ENCODE data around the gene PARP15. TPM values are rescaled to one million over a fixed set of nuclear protein-coding genes. Genes with fewer than 3 reads are reported as not detected.
A peak's percentile ranks its signal among the peaks of the same experiment; 100 is the strongest.

The PARP15 gene
- total RNA-seq, 2 experiments from 2014 or later: 41.6 to 41.8 TPM

DNA sequence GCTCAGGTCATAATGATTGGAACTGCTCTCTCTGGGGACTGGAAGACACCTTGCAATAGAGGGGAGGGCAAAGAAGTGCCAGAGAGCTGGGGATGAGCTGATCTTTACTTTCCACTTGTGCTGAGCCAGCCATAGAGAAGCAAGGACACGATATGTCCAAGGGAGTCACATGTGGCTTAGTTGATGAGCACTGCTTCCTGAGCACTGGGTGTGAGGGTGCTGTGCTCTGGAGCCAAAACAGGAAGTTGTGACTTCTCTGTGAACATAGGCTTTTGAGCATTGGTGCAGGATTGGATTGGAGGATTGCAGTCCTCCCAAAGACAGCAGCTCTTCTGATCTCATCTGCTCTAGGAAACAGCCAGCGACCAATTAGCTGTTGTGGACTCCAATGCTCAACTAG lies 109.8 kb downstream of the PARP15 start:
- Histone ChIP-seq H3K4me3 (ENCODE audit: low read length) (no peak overlapping the region), H3K36me3 (ENCODE audit: insufficient read depth, low read length) (peaks cover 19% of the 10 kb centered on the region), H3K4me1 (ENCODE audit: insufficient read depth, low read length) (peaks cover 23% of the 10 kb centered on the region), H3K27ac (ENCODE audit: low read depth in 1 of 2, low read length in 2 of 2) (no peak overlapping the region), H3K27me3 (ENCODE audit: control insufficient read depth in 1 of 2, insufficient read depth in 2 of 2, low read length in 2 of 2) (no peaks in the 10 kb centered on the region), H3K9me3 (ENCODE audit: control insufficient read depth in 1 of 2, insufficient read depth in 1 of 2, low read length in 2 of 2) (no peaks in the 10 kb centered on the region)
- Mint-ChIP-seq H3K9me3 (no peaks in the 10 kb centered on the region), H3K4me3 (no peak overlapping the region), H3K4me1 (ENCODE audit: low read depth) (peaks cover 35% of the 10 kb centered on the region), H3K27ac (peak overlapping the region; percentile 25), H3K36me3 (ENCODE audit: low read depth) (peaks cover 16% of the 10 kb centered on the region), H3K27me3 (no peaks in the 10 kb centered on the region)
- ChIA-PET CTCF (interaction anchor here (1.3 kb wide), 1 partner anchor 8 kb away, joined by 5 read pairs; no protein-coding TSS in a partner anchor), POLR2A (interaction anchor here (0.7 to 0.8 kb wide), 2 partner anchors 106 to 139 kb away, joined by 3 to 5 read pairs; partner anchors contain the start of gene HSPBAP1)
- TF ChIP-seq, protein P1, sequence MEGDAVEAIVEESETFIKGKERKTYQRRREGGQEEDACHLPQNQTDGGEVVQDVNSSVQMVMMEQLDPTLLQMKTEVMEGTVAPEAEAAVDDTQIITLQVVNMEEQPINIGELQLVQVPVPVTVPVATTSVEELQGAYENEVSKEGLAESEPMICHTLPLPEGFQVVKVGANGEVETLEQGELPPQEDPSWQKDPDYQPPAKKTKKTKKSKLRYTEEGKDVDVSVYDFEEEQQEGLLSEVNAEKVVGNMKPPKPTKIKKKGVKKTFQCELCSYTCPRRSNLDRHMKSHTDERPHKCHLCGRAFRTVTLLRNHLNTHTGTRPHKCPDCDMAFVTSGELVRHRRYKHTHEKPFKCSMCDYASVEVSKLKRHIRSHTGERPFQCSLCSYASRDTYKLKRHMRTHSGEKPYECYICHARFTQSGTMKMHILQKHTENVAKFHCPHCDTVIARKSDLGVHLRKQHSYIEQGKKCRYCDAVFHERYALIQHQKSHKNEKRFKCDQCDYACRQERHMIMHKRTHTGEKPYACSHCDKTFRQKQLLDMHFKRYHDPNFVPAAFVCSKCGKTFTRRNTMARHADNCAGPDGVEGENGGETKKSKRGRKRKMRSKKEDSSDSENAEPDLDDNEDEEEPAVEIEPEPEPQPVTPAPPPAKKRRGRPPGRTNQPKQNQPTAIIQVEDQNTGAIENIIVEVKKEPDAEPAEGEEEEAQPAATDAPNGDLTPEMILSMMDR (IDR thresholded peaks at IDR 0.05): no peak
- no peak for ATAC-seq (ENCODE audit: poor library complexity)
- DNase-seq: no peak
- intact Hi-C loops (cut with DNase I, micrococcal nuclease): loop anchor here in 1 of 2 experiments (5.0 to 10.0 kb wide), 4 partner anchors 105 to 1022 kb away; partner anchors contain the start of genes EAF2, HACD2, HCLS1 and HSPBAP1

Other genes starting within 250 kb of the PARP15 start
- gene MIX23, start 194.4 kb upstream of the PARP15 start, total RNA-seq: 10 to 100 TPM; 12.4 to 17.5 TPM
- gene FAM162A, start 193.5 kb upstream of the PARP15 start, total RNA-seq: 10 to 100 TPM; 32.8 to 34.6 TPM
- 1 to 10 TPM; 2.3 to 2.4 TPM for gene WDR5B, start 161.6 kb upstream of the PARP15 start, total RNA-seq
- gene KPNA1, start 62.7 kb upstream of the PARP15 start, total RNA-seq: 10 to 100 TPM; 46.2 to 49.8 TPM
- 10 to 100 TPM; 13.2 to 14.4 TPM for gene PARP9, start 13.3 kb upstream of the PARP15 start, total RNA-seq
- 10 to 100 TPM; 15.4 to 18.6 TPM for gene DTX3L, start 13.3 kb upstream of the PARP15 start, total RNA-seq
- gene PARP14, start 103.2 kb downstream of the PARP15 start, total RNA-seq: 10 to 100 TPM; 29.0 to 31.6 TPM
- 10 to 100 TPM in 1 of 2 experiments, 1 to 10 TPM in 1; 9.3 to 11.0 TPM for gene HSPBAP1, start 216.2 kb downstream of the PARP15 start, total RNA-seq
- gene SLC49A4, start 217.4 kb downstream of the PARP15 start, total RNA-seq: 1 to 10 TPM; 4.7 to 5.1 TPM

Data from CD4-positive, alpha-beta T cell (primary cell).